OCI-LY7 (cell line): ENCODE data around the gene RAD1.

Source experiments
- EZH2phosphoT487 ChIP-seq: fragments of 200-600 bp; sonication (generic); IDR thresholded peaks from 2 replicates; pipeline ENCODE4 v1.6.1; 2018; ENCODE audit warnings: low read depth, borderline replicate concordance, mild to moderate bottlenecking, mixed run types, antibody characterized with exemption, low read length, moderate library complexity, mixed read lengths
- TF ChIP-seq, protein P1 (sequence below): fragments of 200-600 bp; sonication (generic); conservative IDR thresholded peaks from 2 replicates; pipeline ENCODE4 v1.5.1; 2014; ENCODE audit warnings: mild to moderate bottlenecking, antibody characterized with exemption, low read length, moderate library complexity, mixed read lengths

GRCh38 chr5:34881246-34881645 lies 34.1 kb downstream of the RAD1 start:
- TF ChIP-seq, protein P1, sequence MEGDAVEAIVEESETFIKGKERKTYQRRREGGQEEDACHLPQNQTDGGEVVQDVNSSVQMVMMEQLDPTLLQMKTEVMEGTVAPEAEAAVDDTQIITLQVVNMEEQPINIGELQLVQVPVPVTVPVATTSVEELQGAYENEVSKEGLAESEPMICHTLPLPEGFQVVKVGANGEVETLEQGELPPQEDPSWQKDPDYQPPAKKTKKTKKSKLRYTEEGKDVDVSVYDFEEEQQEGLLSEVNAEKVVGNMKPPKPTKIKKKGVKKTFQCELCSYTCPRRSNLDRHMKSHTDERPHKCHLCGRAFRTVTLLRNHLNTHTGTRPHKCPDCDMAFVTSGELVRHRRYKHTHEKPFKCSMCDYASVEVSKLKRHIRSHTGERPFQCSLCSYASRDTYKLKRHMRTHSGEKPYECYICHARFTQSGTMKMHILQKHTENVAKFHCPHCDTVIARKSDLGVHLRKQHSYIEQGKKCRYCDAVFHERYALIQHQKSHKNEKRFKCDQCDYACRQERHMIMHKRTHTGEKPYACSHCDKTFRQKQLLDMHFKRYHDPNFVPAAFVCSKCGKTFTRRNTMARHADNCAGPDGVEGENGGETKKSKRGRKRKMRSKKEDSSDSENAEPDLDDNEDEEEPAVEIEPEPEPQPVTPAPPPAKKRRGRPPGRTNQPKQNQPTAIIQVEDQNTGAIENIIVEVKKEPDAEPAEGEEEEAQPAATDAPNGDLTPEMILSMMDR, result no peak
- no peak for TF ChIP-seq EZH2phosphoT487
